Activated T-cell treated with anti-CD3 and anti-CD28 coated beads, Interleukin-2, amount 50 U/mL, for 48 hours (primary cell): ENCODE results near the gene ASAP2.
"Not testable (repeated sequence)": the region's sequence is repeated elsewhere in the genome, so short reads cannot be mapped to it uniquely, and the experiment has no call there.

ENCODE experiments used
- DNase-seq, 2 experiments: peaks; one replicate each; pipeline ENCODE4 v3.0.0-alpha.2; 2020

The ASAP2 gene

DNA sequence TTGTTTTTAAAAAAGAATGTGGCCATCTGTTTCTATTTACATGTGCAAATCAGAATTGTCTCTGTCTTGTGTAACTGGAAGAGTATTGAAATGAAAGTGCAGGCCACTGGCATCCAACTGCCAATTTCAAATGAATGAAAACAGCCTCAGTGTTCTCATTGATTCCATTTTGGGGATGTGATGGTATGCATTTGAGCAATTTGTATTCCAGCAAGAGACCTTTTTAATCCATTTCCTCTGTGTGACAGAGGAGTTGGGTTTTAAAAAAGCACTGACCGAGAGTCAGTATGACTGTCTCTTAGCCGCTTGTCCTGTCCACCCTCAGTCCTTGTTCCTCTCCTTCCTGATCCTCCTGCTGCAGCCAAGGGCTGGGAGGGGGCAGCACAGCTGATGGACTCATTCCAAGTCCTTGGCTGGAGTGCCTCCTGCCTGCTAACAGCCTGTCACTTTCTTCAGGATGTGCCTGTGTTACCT is 50.0 kb downstream of the ASAP2 start:
- no peak for DNase-seq

GRCh38 chr2:9258501-9258900 is 51.9 kb downstream of the ASAP2 start:
- DNase-seq, result no peak

DNA sequence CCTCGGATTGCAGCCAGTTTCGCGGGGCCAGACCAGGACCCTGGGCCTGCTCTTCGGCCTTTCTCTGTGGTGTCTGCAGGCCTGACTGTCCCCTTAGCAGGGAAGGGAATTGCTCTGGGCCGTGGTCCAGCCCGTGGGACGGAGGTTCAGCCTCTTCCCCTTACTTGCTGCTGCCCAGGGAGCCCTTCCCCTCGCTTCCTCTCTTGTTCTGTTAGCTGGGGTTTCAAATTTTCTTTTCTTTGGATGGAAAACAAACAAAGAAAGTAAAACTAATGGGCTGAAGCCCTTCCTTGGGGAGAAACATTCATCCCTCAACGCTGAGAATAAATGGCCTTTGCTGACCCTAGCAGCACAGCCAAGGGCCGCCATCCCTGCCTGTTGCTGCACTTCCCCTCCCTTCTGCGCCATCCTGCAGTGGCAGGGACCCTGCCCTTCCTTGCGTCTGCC is 52.4 kb downstream of the ASAP2 start:
- no peak for DNase-seq

DNA sequence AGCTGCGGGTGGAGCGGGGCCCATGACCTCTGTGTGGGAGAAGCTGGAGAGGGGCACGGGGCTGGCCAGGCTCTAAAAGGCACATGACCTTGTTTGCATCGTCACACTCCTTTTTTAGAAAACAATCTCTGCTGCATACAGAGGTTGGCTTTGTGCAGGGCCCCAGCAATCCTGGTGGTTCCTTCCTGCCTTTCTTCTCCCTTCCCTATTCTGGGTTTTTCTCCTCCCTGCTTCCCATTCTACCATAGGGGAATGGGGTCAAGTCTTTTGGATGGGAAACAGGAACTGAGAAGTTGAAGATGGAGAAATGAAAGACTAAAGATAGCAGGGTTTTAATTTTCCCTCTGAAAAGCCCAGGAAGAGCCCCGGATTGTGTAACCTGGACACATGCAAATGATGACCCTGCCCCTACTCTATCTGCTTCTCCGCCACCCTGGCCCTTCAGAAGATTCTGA is 53.9 kb downstream of the ASAP2 start:
- no peak for DNase-seq

DNA sequence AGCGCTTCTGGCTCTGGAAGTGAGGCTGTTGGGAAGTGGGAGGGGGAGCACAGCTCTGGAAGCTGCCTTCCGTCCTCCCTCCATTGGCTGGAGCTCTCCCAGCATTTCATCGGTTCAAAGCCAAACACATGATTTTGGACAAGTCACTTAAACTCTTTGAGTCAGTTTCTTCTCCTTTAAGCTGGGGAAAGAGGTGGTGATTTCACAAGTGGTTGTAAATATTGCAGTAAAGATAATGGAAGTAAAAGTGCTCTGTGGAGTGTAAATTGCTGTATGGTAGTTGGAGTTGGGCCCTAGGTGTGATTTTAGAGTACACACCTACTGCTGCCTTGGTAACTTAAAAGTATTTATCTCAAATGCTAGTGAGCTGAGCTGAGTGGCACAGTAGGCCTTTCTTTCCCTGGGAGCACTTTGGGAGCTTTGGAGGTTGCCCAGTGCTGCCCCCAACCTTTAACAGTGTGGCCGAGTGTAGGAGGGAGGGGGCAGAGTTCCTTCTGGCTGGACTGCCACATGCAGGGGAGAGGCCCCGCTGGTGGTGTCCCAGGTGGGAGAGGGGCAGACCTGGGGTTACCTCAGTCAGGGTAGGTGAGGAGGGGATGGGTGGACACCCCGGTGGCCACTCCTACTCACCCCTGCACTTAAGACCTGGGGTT is 54.7 kb downstream of the ASAP2 start:
- no peak for DNase-seq

DNA sequence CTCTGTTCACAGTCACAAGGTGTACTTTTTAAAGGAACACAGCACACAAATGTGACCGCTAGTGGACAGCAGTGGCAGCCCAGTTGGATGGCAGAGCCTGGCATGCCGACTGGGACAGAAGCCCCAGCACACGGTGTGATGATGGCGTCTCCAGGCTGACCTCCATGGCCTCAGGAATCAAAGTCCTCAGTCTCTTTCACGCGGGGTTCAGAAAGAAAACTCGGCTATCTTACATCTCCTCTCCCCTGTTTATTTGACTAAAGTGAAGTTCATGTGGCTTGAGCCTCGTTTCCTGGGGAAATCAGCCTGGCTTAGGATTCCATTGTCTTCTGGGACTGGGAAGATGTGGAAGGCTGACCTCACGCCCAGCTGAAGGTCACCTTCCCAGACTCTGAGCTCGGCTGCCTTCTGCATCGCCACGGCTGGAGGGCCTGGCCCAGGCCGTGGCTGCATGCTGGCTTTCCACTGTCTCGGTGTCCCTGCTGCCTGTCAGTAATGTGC is 56.1 kb downstream of the ASAP2 start:
- DNase-seq, result no peak

GRCh38 chr2:9263428-9263827 is 56.8 kb downstream of the ASAP2 start:
- DNase-seq, result no peak

DNA sequence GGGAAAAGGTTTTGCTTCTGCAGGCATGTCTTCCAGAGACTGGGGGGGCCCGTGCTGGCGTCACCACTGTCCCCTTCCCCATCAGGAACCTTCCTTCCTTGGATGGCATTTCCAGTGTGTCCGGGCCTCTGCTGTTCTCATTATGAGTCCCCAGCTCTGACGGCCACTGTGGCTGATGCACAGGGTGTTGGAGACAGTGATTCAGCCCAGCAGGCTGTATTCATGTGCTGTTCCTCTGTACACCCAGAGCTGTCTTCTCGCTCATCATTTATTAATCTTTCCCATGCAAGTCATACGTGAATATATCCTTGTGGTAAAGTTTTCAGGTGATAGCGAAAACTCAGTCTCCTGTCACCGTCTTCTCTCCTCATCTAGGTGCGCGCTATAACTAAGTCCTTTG is 57.7 kb downstream of the ASAP2 start:
- DNase-seq, result no peak

DNA sequence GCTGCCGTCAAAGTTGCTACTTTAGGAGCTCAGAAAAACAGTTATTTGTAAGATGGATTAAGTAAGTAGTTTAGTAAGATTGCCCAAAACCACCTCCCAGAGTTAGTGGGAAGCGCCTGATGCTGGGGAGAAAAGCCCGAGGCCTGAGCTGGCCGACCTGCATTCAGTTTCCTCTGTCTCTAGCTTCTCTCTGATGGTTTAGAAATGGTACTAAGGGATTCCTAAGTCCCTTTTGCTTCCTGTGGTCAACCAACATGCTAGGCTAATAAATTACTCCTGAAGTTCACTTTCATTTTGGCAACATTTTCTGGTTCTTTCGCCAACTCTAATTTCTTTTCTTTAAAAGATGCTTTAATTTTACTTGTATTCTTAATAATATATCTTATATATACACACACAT is 60.1 kb downstream of the ASAP2 start:
- no peak for DNase-seq

DNA sequence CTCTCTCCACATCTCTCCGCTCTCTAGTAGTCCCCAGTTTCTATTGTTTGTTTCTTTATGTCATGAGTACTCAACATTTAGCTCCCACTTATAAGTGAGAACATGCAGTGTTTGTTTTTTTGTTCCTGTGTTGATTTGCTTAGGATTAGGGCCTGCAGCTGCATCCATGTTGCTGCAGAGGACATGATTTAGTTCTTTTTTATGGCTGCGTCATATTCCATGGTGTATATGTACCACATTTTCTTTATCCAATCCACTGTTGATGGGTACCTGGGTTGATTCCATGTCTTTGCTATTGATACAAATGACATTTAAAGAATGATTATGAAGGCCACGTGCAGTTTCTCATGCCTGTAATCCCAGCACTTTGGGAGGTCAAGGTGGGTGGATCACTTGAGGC is 60.7 kb downstream of the ASAP2 start:
- not testable (repeated sequence) for DNase-seq

DNA sequence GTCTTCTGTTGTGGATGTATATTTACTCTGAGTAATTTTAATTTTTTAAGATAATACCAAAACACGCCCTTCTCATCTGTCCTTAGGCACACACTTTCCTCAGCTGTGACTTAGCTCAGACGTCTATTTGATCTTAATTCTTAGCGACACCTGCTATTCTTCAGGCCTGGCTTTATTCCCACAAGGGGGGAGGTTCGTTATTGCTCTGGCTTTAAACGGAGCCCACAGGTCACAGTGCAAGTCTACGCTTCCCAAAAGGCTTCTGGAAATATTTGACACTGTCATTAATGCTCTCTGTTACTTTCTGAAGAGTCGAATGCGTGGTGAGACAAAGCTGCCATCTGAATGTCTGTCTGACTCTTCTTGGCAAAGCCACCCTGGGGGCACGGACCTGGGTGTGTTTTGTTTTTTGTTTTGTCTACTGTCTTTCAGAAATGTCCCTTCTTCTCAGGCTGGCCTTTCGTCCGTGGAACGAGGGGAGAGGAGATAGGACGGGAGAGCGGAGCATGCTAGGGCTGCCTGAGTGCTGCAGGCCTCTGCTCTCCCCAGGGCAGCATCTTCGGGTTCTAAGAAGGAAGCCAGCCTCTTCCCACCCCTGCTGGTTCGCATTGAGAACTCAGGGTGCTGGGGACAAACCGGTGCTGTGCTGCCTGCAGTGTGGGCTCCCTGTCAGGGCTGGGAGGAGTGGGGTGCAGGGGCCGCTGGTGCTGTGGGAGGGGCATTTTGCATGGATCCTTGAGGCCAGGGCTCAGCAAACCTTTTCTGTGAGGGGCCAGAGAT is 61.9 kb downstream of the ASAP2 start:
- no peak for DNase-seq

GRCh38 chr2:9269295-9269694 is 62.7 kb downstream of the ASAP2 start:
- DNase-seq, result no peak

DNA sequence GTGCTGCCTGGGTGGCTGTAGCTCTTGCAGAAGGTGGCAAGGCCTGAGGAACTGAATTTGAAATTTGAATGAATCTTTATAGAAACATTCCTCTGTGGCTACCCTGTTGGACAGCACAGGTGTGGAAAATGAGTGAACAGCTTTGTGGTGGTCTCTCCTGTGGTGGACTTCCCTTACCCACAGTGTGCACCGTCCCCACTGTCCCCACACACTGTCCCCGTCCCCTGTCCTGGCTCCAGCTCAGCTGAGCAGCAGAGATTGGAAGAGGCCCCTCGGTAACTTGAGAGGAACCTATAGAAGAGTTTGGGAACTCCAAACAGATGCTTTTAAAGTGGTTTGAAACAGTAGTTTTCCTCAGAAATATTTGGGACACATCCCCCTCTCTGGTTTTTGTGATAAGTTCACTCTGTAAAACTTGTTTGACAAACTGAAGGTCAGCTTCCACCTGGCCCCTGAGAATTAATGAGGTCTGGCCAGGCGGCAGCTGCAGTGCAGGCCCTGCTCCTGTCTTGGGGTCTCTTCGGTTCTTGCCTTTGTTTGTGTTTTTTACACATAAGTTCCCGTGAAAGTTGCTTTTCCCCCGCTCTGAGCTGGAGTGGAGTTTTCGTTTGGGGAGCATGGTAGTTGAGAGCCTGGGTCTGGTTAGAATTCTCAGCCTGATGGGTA is 63.2 kb downstream of the ASAP2 start:
- no peak for DNase-seq

- no peak for DNase-seq
Measured at GRCh38 chr2:9271091-9271490, 64.5 kb downstream of the ASAP2 start.

- no peak for DNase-seq
Measured at GRCh38 chr2:9271691-9272090, 65.1 kb downstream of the ASAP2 start.

DNA sequence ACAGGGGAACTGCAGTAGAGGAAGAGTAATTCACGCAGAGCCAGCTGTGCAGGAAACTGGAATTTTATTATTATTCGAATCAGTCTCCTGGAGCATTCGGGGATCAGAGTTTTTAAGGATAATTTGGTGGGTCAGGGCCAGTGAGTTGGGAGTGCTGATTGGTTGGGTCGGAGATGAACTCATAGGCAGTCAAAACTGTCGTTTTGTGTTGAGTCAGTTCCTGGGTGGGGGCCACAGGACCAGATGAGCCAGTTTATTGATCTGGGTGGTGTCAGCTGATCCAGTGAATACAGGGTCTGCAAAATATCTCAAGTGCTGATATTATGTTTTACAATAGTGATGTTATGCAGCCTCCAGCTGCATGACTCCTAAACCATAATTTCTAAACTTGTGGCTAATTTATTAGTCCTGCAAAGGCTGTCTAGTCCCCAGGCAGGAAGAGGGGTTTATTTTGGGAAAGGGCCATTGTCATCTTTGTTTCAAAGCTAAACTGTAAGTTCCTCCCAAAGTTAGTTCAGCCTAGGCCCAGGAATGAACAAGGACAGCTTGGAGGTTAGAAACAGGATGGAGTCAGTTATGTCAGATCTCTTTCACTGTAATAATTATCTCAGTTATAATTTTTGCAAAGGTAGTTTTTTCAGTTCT is 67.0 kb downstream of the ASAP2 start:
- no peak for DNase-seq

DNA sequence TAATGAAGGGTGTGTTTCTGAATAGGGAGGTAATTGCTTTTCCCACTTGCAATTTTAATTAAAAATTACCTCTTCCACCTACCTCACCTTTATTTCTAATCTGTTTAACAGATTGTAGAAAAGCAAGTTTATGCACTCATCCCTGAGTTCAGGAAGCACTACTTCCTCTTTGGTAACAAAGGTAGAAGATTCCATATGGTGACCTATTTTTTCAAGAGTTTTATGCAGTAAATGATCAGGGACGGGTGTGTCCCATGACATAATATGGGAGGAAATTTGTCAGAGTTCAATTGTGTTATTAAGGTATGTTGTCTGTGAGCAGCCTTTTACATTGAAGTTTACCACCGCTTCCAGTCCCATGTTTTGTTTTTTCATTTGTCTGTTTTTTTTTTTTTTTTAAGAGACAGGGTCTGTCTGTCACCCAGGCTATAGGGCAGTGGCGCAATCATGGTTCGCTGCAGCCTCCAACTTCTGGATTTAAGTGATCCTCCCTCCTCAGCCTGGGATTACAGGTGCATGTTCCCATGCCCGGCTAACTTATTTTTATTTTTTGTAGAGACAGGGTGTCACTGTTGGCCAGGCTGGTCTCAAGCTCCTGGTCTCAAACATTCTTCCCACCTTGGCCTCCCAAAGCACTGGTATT is 68.2 kb downstream of the ASAP2 start:
- no peak for DNase-seq

- DNase-seq, result no peak
Measured at GRCh38 chr2:9275399-9275798, 68.8 kb downstream of the ASAP2 start.

DNA sequence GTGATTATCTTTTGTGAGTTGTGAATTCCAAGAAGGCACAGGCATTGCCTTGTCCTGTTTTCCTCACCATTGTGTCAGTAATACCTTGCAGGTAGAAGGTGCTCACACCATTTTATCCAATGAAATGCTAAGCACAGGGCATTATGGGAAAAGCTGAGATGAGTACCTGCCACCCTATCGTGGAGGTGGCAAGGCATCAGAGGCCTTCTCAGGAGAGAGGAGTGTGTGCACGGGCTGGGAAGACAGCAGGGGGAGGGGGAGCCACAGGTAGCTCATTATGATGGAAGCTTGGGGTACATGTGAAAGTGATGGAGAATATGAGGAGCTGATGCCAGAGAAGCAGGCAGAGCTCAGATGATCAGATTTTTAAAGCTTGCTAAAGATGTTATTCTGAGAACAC is 69.5 kb downstream of the ASAP2 start:
- no peak for DNase-seq

DNA sequence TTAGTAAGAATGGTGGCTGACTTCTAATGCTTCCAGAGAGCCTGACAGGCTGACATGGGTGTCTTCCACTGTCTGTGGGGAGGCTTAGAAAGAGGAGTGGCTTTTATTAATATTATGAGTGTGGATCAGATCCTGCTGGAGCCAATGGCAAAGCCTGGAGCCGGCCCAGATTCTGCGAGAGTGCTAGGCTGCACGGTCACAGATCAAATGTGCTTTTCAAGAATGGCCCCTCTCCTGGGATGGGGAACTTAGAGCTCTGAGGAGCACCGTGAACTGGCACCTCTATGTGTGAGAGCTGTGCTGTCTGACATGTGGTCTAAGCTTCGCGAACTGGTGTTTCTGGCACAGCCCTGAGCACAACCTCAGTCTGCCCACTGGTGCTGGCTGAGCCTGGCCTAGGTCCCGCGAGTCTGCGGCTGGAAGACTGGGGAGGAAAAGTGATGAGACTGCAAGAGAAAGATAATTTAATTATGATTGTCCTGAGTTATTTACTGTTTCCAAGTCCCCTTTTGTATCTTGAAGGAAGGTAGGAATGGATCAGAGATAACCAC is 70.4 kb downstream of the ASAP2 start:
- no peak for DNase-seq

DNA sequence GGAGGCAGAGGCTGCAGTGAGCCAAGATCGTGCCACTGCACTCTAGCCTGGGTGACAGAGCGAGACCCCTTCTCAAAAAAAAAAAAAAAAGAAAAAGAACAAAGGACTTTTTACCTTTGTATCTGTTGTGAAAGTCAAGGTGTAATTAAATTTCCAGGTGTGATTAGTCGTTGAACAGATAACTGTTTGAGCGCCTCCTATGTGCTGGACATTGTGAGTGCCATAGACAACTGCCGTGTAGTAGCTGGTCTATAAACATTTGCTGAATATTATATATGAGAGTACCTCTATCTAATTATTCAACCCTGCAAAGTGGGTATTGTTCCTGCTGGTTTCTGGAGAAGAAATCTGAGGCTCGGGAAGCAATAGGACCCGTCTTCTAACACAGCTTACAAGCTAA is 71.8 kb downstream of the ASAP2 start:
- no peak for DNase-seq

DNA sequence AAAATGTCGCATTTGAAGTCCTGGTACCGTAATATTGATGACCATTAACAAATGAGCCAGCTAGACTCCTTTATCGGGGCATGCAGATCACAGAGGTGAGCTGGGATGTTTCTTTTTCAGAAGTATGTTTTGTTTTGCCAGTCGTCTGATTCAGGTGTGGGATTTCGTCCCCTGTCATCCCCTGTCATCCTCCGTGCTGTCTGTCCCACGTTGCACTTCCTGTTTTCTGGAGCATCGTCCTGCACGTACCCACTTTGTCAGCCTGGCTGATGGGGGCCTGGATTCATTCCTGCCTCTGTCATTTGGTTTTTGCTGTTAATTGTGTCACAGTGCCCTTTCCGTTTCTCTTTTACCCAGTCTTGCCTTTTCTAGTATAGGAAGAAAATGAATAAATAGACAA is 72.8 kb downstream of the ASAP2 start:
- DNase-seq, result no peak
